Stomach (tissue), 9 donors: ENCODE measurements around the gene PRKCA. TPM values are rescaled to one million over a fixed set of nuclear protein-coding genes. Genes with fewer than 3 reads are reported as not detected.

Source experiments
- DNase-seq, 2 donors: peaks; one replicate each; pipeline versions ENCODE4 v3.0.0 to v3.0.0-alpha.2; 2013 to 2019
- H3K27ac ChIP-seq, 5 donors: fragments of 200-600 bp in 4 of 5; sonication (generic) in 4 of 5; one replicate each; pipeline ENCODE4 v1.5.1; 2013 to 2019; ENCODE audit warnings: mild to moderate bottlenecking in 1 of 5, moderate library complexity in 1 of 5
- H3K27me3 ChIP-seq, 3 donors: fragments of 200-600 bp; sonication (generic); one replicate each; pipeline ENCODE4 v1.5.1; 2017 to 2019; ENCODE audit warnings: mixed run types in 1 of 3
- H3K36me3 ChIP-seq, 4 donors: fragments of 200-600 bp; sonication (generic); 1 replicate in 3 of 4; 2 replicates in 1 of 4; pipeline ENCODE4 v1.5.1; 2016 to 2019
- H3K4me1 ChIP-seq, 4 donors: fragments of 200-600 bp; sonication (generic); one replicate each; pipeline ENCODE4 v1.5.1; 2016 to 2019
- H3K4me3 ChIP-seq, 4 donors: fragments of 200-600 bp; sonication (generic) in 3 of 4; one replicate each; pipeline ENCODE4 v1.5.1; 2016 to 2019; ENCODE audit warnings: mild to moderate bottlenecking in 1 of 4
- H3K9me3 ChIP-seq, 4 donors: fragments of 200-600 bp; sonication (generic); one replicate each; pipeline ENCODE4 v1.5.1; 2016 to 2019
- CTCF ChIP-seq, 7 experiments: fragments of 450-650 bp in 4 of 7; fragments of 200-600 bp in 3 of 7; sonication (generic) in 3 of 7; IDR thresholded peaks; one replicate each; pipeline ENCODE4 v1.5.1; 2016 to 2019; ENCODE audit warnings: antibody characterized with exemption in 7 of 7, control low read depth in 2 of 7, mild to moderate bottlenecking in 1 of 7
- EP300 ChIP-seq: sonication (generic); formaldehyde crosslinking; IDR thresholded peaks from one replicate; pipeline ENCODE4 v1.6.1; 2017; ENCODE audit warnings: antibody characterized with exemption
- POLR2A ChIP-seq, 4 donors: fragments of 450-650 bp; IDR thresholded peaks; one replicate each; pipeline ENCODE4 v1.6.1; 2016; ENCODE audit warnings: antibody characterized with exemption in 4 of 4, control low read depth in 2 of 4, mild to moderate bottlenecking in 1 of 4, moderate library complexity in 1 of 4
- POLR2AphosphoS5 ChIP-seq, 3 donors: sonication (generic); formaldehyde crosslinking; IDR thresholded peaks; one replicate each; pipeline ENCODE4 v1.6.1; 2016; ENCODE audit warnings: antibody characterized with exemption in 3 of 3
- WGBS, 5 donors: extraction: QIAGEN DNeasy Blood & Tissue Kit in 3 of 5; methylation state at CpG; one replicate each; pipeline versions ENCODE4 v1.1.5 to v1.1.7; 2013 to 2018; 5-methylcytosine and 5-hydroxymethylcytosine counted together
- intact Hi-C: fragments of 100-400 bp; cut with DNase I; formaldehyde crosslinking; loops from one replicate; pipeline ENCODE4 v1.15.1; 2023; ENCODE audit warnings: low total_unique reads
- polyA plus RNA-seq, 3 donors: library from polyadenylated mRNA; stranded (reverse); fragments of 200-250 nt; gene quantifications; one replicate each; pipeline ENCODE4 v1.2.3, GENCODE V29; 2013
- total RNA-seq, 5 donors: library from RNA; depleted of rRNA; stranded (reverse); fragments of >200 nt; gene quantifications; one replicate each; pipeline versions ENCODE4 v1.1.0 to v1.2.3, GENCODE V29; 2014 to 2016
- donor health status: healthy with polysubstance abuse.
- donor health status: Bipolar disorder and iron deficiency.
- donor health status: healthy.

Gene PRKCA
- total and polyA plus RNA-seq, 8 donors: 2.1 to 41.1 (median 12.2) TPM

GRCh38 chr17:66579556-66579955 lies 277.1 kb downstream of the PRKCA start:
- no peaks in the 10 kb centered on the region for H3K9me3 ChIP-seq
- no peaks in the 10 kb centered on the region for H3K27me3 ChIP-seq
- peaks cover 0 to 57% (median 31%) of the 10 kb centered on the region in 4 donors for H3K4me1 ChIP-seq
- H3K36me3 ChIP-seq: no peaks in the 10 kb centered on the region
- intact Hi-C loops: loop anchor here (10.0 kb wide), 1 partner anchor 315 kb away; no protein-coding TSS in a partner anchor
- WGBS, 5 donors: 71 to 88% (median 81%) methylated on average over 4 of the region's 4 CpGs
- TF ChIP-seq POLR2A (IDR thresholded peaks at IDR 0.05): no peak
- TF ChIP-seq POLR2AphosphoS5 (IDR thresholded peaks at IDR 0.05): no peak
- no peak for TF ChIP-seq EP300
- TF ChIP-seq CTCF (IDR thresholded peaks at IDR 0.05): no peak
- no peak overlapping the region for H3K4me3 ChIP-seq
- DNase-seq: no peak
- H3K27ac ChIP-seq: peak overlapping the region in 4 of 5 donors; percentile 42 to 77 (median 72)

- no peaks in the 10 kb centered on the region for H3K9me3 ChIP-seq
- intact Hi-C loops: no loop called here
- TF ChIP-seq POLR2AphosphoS5 (IDR thresholded peaks at IDR 0.05) (peak in 1 of 3 donors; percentile 17), CTCF (IDR thresholded peaks at IDR 0.05) (no peak)
- WGBS, 5 donors: 53 to 73% (median 62%) methylated on average over 15 of the region's 15 CpGs
- no peaks in the 10 kb centered on the region for H3K36me3 ChIP-seq
- H3K27ac ChIP-seq: peak overlapping the region in 4 of 5 donors; percentile 42 to 77 (median 72)
- peak; percentile 38 to 79 for DNase-seq
- no peak overlapping the region for H3K4me3 ChIP-seq
- H3K4me1 ChIP-seq: peaks cover 0 to 60% (median 31%) of the 10 kb centered on the region in 4 donors
- H3K27me3 ChIP-seq: no peaks in the 10 kb centered on the region
These were observed 278.0 kb downstream of the PRKCA start for GRCh38 chr17:66580184-66580955.

- H3K36me3 ChIP-seq: no peaks in the 10 kb centered on the region
- no peak overlapping the region for H3K4me3 ChIP-seq
- peaks cover 0 to 62% (median 31%) of the 10 kb centered on the region in 4 donors for H3K4me1 ChIP-seq
- H3K9me3 ChIP-seq: no peaks in the 10 kb centered on the region
- peak; percentile 34 to 91 for DNase-seq
- TF ChIP-seq EP300: no peak
- no peak for TF ChIP-seq POLR2AphosphoS5 (IDR thresholded peaks at IDR 0.05)
- no peak for TF ChIP-seq CTCF (IDR thresholded peaks at IDR 0.05)
- no peak for TF ChIP-seq POLR2A (IDR thresholded peaks at IDR 0.05)
- no peaks in the 10 kb centered on the region for H3K27me3 ChIP-seq
- intact Hi-C loops: no loop called here
- peak overlapping the region in 4 of 5 donors; percentile 42 to 77 (median 72) for H3K27ac ChIP-seq
- WGBS, 5 donors: 56 to 70% (median 63%) methylated on average over 3 of the region's 3 CpGs
These were observed 278.6 kb downstream of the PRKCA start for GRCh38 chr17:66580956-66581391.

GRCh38 chr17:66582373-66583111 lies 280.1 kb downstream of the PRKCA start:
- no peak overlapping the region for H3K4me3 ChIP-seq

More at GRCh38 chr17:66582373-66583111, 280.1 kb downstream of the PRKCA start:
- WGBS, 5 donors: 91 to 94% (median 93%) methylated on average over 5 of the region's 5 CpGs
- intact Hi-C loops: no loop called here
- no peaks in the 10 kb centered on the region for H3K27me3 ChIP-seq
- no peaks in the 10 kb centered on the region for H3K9me3 ChIP-seq
- H3K36me3 ChIP-seq: no peaks in the 10 kb centered on the region
- peaks cover 0 to 65% (median 31%) of the 10 kb centered on the region in 4 donors for H3K4me1 ChIP-seq
- no peak for TF ChIP-seq POLR2AphosphoS5 (IDR thresholded peaks at IDR 0.05)
- no peak for TF ChIP-seq POLR2A (IDR thresholded peaks at IDR 0.05)
- TF ChIP-seq EP300: no peak
- no peak for TF ChIP-seq CTCF (IDR thresholded peaks at IDR 0.05)
- DNase-seq: no peak
- peak overlapping the region in 2 of 5 donors; percentile 70 to 77 for H3K27ac ChIP-seq
